ENCODE measurements around the gene PPP1R1C.

Gene PPP1R1C

DNA sequence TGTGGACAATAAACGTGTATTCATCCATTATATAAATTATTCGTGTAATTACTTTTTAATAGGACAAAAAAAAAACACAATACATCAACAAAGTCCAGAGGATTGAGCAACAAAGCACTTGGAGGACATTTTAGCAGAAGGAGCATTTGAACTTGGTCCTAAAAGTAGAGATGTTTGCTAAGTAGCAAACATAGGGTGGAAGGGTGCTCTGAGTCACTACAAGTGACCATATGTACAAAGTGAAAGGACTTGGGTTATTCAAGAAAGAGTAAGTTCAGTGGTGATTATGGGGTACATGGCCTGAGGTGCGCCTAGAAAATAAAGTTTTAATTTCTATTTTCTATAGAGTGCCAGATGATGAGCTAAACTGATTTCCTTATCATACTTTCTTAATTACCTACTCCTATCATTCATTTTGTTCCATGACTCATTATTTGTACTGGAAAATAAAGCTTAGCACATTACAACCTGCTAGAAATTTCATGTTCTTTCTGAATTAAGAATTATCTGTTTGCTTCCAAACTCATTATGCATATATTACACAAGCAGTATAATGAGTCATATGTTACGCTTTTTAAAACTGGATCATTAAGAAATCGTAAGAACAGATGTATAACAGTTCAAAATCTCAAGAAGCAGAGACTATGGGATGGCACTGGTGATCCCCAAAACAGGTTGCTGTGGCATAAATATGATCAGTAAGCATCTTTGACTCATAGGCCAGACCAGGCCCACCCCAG lies 13.1 kb upstream of the PPP1R1C start:
- DNase-seq (ENCODE audit: low read depth): peak; percentile 55

GRCh38 chr2:181973171-181973783 lies 12.4 kb upstream of the PPP1R1C start:
- DNase-seq (ENCODE audit: low read depth): peak; percentile 19

GRCh38 chr2:181977661-181978350 lies 7.8 kb upstream of the PPP1R1C start:
- peak; percentile 29 for DNase-seq (ENCODE audit: low read depth)

- no peak for DNase-seq (ENCODE audit: low read depth)
Observed at GRCh38 chr2:181978351-181979150, 7.1 kb upstream of the PPP1R1C start.

GRCh38 chr2:181984060-181984459 lies 1.6 kb upstream of the PPP1R1C start:
- DNase-seq (ENCODE audit: low read depth): no peak

DNA sequence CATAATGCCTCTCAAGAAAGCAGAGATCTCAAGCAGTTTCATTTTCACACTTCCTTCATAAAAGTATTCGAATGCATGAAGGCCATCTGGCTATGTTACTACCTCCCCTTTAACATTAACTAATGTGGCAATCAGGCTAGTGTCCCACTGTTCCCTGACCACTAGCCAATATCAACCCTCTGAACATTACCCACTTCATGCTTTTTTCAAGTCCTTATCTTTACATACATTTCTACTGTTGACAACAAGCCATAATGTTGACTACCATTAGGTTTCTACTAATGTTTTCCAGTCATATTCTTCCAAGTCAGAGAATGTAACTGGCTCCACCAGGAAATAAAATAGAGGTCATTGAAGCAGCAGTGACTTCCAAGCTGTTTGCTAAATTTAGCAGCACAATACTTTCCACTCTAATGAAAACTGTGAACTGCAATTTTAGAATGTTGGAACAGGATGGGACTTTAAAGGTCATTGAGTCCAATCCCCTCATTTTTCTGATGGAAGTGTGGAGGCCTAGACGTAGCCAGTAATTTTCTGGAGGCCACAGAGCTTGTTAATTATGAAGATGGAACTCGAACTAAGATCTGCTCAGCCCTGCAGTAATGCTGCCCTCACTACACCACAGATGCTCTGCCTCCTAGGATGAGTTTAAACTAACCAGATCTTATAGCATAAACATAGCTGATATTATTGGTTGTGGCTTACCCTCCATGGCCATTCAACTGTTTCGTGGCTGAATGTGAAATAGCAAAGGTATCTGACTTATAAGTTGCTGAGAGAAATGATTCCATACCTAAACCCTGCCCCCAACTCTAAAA lies 630 bp upstream of the PPP1R1C start:
- no peak for DNase-seq (ENCODE audit: low read depth)

GRCh38 chr2:181988154-181988924 lies 2.7 kb downstream of the PPP1R1C start:
- DNase-seq (ENCODE audit: low read depth): no peak

DNA sequence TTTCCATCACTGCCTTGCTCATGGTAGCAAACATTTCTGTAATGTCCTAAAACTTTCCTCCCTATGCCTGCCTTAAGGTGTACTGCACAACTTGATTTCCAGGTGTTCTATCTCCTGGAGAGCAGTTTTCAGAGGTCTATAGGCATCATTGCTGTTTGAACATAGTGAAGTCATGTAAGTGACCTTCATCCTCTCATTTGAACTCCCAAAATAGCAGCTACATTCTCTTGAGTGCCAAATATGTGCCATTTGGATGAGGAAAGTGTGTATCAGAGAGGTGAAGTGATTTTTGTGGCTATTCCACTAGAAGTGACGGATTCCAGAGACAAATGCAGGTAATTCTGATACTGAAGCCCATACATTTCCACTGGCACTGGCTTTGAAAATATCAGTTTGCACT lies 3.4 kb downstream of the PPP1R1C start:
- DNase-seq (ENCODE audit: low read depth): no peak

- no peak for DNase-seq (ENCODE audit: low read depth)
Observed at GRCh38 chr2:181991171-181991885, 5.7 kb downstream of the PPP1R1C start.

DNA sequence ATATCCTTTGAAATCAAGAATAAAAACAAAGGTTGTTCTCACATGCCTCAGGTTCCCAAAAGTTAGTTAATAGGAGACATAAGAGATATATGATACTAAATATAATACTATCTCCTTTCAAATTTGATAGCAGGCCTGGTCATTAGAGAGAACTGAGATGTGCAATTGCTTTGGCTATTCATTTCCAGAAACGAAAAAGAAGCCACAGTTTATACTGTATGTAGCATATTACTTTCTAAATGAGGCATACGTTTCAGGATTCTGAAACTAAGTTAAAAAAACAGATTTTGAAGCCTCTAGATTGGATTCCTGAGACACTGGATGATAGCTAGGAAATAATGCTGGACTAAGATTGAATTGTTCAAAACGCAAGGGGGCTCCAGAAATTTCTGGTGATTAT lies 7.1 kb downstream of the PPP1R1C start:
- DNase-seq (ENCODE audit: low read depth): no peak

- DNase-seq (ENCODE audit: low read depth): no peak
Observed at GRCh38 chr2:181995289-181995688, 9.6 kb downstream of the PPP1R1C start.

- no peak for DNase-seq (ENCODE audit: low read depth)
Observed at GRCh38 chr2:181998041-181998835, 12.6 kb downstream of the PPP1R1C start.

GRCh38 chr2:181998891-181999654 lies 13.4 kb downstream of the PPP1R1C start:
- DNase-seq (ENCODE audit: low read depth): no peak

- no peak for DNase-seq (ENCODE audit: low read depth)
Observed at GRCh38 chr2:181999911-182000310, 14.3 kb downstream of the PPP1R1C start.

DNA sequence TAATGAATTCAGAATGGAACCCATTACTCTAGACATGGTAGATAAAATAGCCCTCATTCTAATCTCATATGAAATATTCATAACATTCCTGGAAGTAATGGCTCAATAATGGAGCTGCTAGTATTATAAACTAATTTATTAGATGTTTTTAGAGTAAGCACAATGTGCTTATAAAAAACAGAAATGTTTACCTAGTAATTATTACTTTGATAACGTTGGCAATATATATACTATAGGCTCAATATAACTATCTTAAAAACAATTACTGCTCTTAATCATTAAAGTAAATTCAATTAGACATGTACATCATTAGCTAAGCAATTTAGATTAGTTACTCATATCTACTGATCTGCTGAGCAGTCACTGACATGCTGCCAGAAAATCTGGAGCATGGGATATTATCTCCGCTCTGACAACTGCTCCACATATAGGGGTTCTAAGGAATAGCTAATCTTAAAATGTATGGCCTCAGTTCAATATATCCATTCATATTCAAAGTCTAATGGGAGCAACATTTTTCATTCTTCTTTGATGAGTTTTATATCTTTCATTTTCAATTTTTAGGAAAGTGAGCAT lies 19.4 kb downstream of the PPP1R1C start:
- DNase-seq (ENCODE audit: low read depth): no peak

DNA sequence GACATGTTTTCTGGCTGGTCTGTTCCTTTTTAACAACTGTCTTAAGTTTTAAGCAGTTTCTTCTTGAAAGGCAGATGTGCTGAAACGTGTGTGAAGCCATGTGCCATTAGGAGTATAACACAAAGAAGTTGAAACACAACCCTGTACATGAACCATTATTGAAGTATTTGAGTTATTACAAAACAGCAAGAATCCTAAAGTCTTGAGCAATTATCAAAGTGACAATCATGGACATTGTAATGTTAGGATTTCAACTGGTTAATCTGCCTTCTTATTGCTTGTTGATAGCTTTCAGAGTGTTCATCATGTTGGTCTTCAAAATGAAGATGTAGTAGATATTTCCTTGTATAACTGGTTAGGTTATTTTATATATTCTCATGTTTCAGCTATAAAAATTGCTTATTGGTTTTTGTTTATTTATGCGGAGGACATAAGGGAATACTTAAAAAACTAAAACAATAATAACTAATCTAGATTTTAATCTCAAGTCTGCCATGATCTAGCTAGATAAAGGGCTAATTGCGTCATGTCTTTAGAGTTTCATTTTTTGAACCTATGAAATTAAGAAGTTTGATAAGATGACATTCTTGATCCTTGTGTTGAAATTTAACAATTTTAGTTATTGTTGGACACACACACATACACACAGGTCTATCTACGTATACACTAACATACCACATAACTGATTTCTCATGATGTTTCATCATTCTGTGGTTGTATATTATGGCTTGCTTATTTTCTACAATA lies 21.1 kb downstream of the PPP1R1C start:
- peak; percentile 19 for DNase-seq (ENCODE audit: low read depth)

DNA sequence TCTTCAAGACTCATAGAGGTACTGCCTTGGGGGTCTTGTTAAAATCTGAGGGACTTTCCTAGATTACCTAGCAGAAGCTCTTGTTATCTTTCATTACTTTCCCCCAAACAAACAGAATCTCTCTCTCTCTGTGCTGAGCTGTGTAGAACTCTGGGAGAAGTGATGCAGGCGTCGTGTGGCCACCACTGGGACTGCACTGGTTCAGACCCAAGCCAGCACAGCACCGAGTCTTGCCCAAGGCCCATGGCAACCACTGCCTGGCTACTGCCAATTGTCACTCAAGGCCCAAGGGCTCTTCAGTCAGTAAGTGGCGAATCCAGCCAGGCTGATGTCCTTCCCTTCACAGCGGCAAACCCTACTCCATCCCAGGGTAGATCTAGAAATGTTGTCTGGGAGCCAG lies 28.6 kb downstream of the PPP1R1C start:
- no peak for DNase-seq (ENCODE audit: low read depth)

Measured in fibroblast of gingiva (primary cell).